ENCODE data around the gene LRRC10.
A peak's percentile ranks its signal among the peaks of the same experiment; 100 is the strongest.

- TF ChIP-seq USF2 (IDR thresholded peaks at IDR 0.05; ENCODE audit: borderline replicate concordance, low read depth, low read length) (no peak), RAD21 (IDR thresholded peaks at IDR 0.05; ENCODE audit: insufficient read depth, low read depth, low read length) (peak; percentile 63), EZH2 (IDR thresholded peaks at IDR 0.05; ENCODE audit: borderline replicate concordance, control insufficient read depth, low read depth, low read length) (no peak)
Measured at GRCh38 chr12:69639400-69640016, 28.8 kb upstream of the LRRC10 start.

All from GM12878 (cell line).